H1 (cell line): Measurements from ENCODE around the gene PLEKHM1. TPM values are rescaled to one million over a fixed set of nuclear protein-coding genes. Genes with fewer than 3 reads are reported as not detected.

ENCODE experiments used
- BACH1 ChIP-seq: IDR thresholded peaks from 2 replicates; pipeline ENCODE4 v1.6.1; 2012; ENCODE audit warnings: low read length, improper control_type of control experiment
- CBX8 ChIP-seq: fragments of 300-800, 300-1000 bp; sonication (generic); IDR thresholded peaks from 2 replicates; pipeline ENCODE4 v1.7.1; 2016; ENCODE audit warnings: low read depth, low read length, borderline replicate concordance
- CHD7 ChIP-seq: fragments of 300-600 bp; sonication (generic); IDR thresholded peaks from 2 replicates; pipeline ENCODE4 v1.7.1; 2012; ENCODE audit warnings: low read length, moderate library complexity, mild to moderate bottlenecking, inconsistent platforms; ENCODE audit not compliant: insufficient replicate concordance
- CREB1 ChIP-seq: IDR thresholded peaks from 2 replicates; pipeline ENCODE4 v1.6.1; 2012; ENCODE audit warnings: inconsistent platforms
- KDM5A ChIP-seq: fragments of 200-600 bp; IDR thresholded peaks from 2 replicates; pipeline ENCODE4 v1.7.1; 2012; ENCODE audit warnings: mild to moderate bottlenecking, low read length, inconsistent platforms, mixed read lengths
- MAFK ChIP-seq: IDR thresholded peaks from 2 replicates; pipeline ENCODE4 v1.6.1; 2012; ENCODE audit warnings: low read depth, mild to moderate bottlenecking, improper control_type of control experiment, low read length
- NANOG ChIP-seq: IDR thresholded peaks from 2 replicates; pipeline ENCODE4 v1.6.1; 2011; ENCODE audit warnings: low read length, low read depth, mild to moderate bottlenecking, inconsistent platforms; ENCODE audit not compliant: insufficient read depth, poor library complexity, severe bottlenecking
- YY1 ChIP-seq: IDR thresholded peaks from 2 replicates; pipeline ENCODE4 v1.6.1; 2011; ENCODE audit warnings: low read depth, mild to moderate bottlenecking, low read length
- polyA plus RNA-seq, 7 experiments: library from polyadenylated mRNA; depleted of rRNA in 3 of 7; stranded (reverse) in 5 of 7; unstranded in 2 of 7; fragments of >200 nt in 5 of 7; fragments of 200-250 nt in 2 of 7; gene quantifications; 1 replicate in 5 of 7; 2 replicates in 1 of 7; 4 replicates in 1 of 7; pipeline versions ENCODE4 v1.2.1 to v1.2.3, GENCODE V29; 2011 to 2013; ENCODE audit warnings: missing spikeins in 2 of 7, mixed read lengths in 2 of 7
- total RNA-seq: library from RNA; stranded (reverse); fragmentation: NEBNext Ultra II Directional; extraction: Animal tissue kit (Norgen Biotek cat#: 25700); gene quantifications from 2 replicates; pipeline ENCODE4 v1.2.1, GENCODE V29; 2021

The PLEKHM1 gene
- total and polyA plus RNA-seq, 2 of the 8 experiments (the other 6 are each of a cell fraction or from before 2014, with no cell fraction given) = 7.6 to 17.9 TPM

- no peak for TF ChIP-seq CHD7
- no peak for TF ChIP-seq MAFK
- no peak for TF ChIP-seq YY1
- TF ChIP-seq CREB1 = no peak
- TF ChIP-seq NANOG = no peak
- no peak for TF ChIP-seq BACH1
- no peak for TF ChIP-seq KDM5A
- no peak for TF ChIP-seq CBX8
- TF ChIP-seq, all 59 proteins: peak for 0
These were observed 97.1 kb downstream of the PLEKHM1 start (continued) for GRCh38 chr17:45393411-45393810.
